NCI-H1417 treated with DMSO at 0.1 percent for 48 hours (cell line): ENCODE data around the gene YES1.

ENCODE experiments used
- DNase-seq: peaks from one replicate; lab custom pipeline; 2025; lab: John Stamatoyannopoulos, UW

Gene YES1

GRCh38 chr18:811892-812375 lies at the start of gene YES1:
Gene YES1 (minus strand): TSS chr18:812242. CDS start chr18:756827, 55,415 bp downstream.
- no peak for DNase-seq

- no peak for DNase-seq
Measured at GRCh38 chr18:857986-858385, 45.9 kb upstream of the YES1 start.

DNA sequence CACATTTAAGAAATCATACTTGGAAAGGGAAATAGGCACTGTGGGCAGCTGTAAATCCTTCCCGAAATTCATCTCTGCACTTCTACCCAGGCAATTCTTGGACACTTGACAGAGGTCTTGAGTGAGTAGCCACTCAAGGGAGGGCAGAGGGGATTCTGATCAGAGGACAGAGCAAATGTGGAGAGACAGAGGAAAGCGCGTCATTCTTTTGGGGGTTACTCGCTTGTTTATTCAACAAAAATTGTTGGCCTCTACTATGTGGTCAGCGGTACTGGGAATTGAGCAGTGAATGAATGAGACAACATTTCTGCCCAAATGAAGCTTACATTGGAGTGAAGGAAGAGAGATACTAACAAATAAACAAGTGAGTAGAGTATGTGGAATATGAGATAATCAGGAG lies 41.4 kb upstream of the YES1 start:
- DNase-seq: no peak

- DNase-seq: no peak
Measured at GRCh38 chr18:850960-851359, 38.9 kb upstream of the YES1 start.

- no peak for DNase-seq
Measured at GRCh38 chr18:849021-849420, 37.0 kb upstream of the YES1 start.

DNA sequence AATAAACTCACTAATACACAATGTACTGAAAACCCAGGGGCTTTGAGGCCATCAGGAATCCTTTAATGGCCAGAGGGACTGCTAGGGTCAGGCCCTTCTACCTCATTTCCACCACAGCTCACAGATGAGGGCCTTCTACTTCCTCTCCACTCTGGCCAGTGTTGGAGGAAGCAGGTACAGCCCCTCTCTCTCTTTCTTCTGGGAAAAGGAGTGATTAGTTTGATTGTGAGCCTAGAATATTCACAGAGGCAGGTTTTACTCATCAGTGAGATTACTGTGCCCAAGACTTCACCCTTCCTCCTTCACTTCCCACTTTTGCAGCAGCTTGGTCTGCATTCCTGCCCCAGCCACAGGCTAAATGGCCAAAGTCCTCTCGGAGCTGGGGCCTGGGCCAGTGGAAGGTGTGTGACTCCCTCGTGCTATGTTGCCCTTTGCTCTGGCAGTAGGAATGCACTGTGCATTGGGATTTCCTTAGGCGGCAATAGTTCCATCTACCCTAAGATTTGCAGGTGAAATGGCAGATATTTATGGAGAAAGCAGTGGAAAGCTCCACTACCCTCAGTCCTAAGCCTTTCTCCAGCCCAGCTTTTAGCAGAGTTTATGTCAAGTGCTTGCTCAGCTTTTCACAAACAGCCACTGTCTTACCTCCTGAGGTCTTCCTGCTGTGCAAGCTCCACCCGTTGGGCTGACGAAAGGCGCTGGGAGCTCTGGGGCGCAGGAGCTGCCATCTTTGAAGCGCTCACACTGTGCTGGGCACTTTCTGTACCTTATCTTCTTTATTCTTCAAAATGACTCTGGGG lies 36.2 kb upstream of the YES1 start:
- DNase-seq: no peak

GRCh38 chr18:845152-845819 lies 33.2 kb upstream of the YES1 start:
- no peak for DNase-seq

DNA sequence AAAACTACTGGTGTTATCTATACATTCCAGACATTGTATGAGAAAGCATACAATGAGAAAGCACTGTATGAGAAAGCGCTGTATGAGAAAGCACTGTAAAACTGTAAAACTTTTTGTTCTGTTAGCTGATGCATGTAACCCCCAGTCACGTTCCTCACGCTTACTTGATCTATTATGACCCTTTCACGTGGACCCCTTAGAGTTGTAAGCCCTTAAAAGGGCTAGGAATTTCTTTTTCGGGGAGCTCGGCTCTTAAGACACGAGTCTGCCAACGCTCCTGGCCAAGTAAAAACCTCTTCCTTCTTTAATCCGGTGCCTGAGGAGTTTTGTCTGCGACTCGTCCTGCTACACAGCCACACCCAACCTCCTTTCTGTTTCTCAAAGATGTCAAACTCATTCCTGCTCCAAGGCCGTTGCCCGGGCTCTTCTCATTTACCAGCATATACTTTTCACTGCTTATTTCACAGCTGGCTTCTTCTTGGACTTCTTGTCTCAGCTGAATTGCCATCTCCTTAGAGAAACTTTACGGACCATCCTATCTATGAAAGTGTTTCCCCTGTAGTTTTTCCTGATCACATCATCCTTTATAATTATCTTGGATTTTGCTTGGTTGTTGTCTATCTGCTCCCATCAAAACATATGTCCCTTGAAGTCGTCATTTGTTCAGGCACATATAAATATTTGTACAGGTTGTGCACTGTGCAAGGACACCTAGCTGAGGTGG lies 29.8 kb upstream of the YES1 start:
- no peak for DNase-seq

DNA sequence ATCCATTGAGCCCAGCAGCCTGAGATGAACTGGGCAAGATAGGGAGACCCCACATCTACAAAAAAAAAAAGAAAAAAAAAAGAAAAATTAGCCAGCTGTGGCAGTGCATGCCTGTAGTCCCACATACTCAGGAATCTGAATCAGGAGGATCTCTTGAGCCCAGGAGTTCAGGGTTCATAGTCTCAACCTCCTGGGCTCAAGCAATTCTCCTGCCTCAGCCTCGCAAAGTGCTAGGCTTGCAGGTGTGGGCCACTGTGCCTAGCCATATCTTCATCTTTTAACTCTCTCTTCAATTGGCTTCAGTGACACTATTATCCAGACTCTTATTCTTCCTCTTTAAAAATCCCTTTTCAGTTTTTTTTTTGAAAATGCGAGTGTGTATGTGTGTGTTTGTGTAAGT lies 28.5 kb upstream of the YES1 start:
- no peak for DNase-seq

DNA sequence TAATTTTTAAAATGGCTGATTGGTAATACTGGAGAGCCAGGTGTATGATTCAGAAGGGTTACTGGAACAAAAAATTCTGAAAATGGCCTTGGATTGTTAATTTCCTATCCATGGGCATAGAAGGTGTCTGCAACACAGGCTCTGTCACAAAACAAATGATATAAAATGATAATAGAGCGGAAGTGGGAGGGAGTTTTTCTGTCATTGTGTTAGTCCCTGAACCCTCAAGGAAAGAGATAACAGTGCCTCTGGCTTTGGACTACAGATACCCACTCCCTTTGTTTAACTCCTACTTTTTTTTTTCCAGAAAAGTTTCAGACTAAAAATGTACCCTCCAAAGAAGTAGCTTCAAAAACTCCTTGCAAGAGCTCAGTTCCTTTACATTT lies 28.0 kb upstream of the YES1 start:
- DNase-seq: no peak

- no peak for DNase-seq
Measured at GRCh38 chr18:839224-840022, 27.4 kb upstream of the YES1 start.

GRCh38 chr18:837922-838321 lies 25.9 kb upstream of the YES1 start:
- no peak for DNase-seq

- no peak for DNase-seq
Measured at GRCh38 chr18:834082-834720, 22.2 kb upstream of the YES1 start.

DNA sequence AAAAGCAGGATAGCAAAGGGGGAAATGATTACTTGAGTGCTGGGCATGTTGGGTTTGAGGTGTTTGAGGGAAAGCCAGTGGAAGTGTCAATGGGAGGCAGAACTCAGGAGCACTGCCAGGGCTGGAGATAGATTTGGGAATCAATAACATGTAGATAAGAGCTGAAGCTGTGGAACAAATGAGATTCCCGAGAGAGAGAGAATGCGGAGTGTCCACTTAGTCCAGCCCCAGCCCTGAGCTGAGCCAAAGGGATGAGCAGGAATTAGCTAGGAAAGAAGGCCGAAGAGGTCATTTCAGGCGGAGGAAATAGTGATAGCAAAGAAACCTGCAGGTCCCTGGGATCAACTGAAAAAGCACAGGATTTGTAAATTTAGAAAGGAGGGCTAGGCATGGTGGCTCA lies 21.2 kb upstream of the YES1 start:
- DNase-seq: no peak

DNA sequence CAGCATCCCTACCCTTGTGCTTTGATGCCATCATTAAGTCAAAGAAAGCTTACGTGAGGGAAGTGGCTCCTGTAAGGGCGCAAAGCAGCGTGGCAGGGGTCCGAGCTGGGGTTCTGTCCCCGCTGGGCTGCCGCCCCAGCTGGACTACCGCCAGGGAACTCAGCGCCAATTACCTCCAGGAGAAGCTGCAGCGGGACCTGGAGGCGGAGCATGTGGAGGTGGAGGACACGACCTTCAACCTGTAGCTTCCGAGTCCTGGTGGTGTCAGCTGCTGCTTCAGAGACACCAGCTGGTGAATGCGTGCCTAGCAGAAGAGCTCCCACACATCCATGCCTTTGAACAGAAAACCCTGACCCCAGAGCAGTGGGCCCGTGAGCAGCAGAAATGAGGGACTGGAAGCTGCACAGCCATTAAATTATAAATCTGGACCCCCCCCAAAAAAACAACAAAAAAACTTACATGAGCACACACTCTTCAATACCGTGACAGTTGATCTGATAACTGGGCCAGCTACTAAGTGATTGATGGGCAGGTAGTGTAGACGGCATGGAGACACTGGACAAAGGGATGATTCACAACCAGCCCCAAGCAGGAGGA lies 20.1 kb upstream of the YES1 start:
- DNase-seq: no peak

DNA sequence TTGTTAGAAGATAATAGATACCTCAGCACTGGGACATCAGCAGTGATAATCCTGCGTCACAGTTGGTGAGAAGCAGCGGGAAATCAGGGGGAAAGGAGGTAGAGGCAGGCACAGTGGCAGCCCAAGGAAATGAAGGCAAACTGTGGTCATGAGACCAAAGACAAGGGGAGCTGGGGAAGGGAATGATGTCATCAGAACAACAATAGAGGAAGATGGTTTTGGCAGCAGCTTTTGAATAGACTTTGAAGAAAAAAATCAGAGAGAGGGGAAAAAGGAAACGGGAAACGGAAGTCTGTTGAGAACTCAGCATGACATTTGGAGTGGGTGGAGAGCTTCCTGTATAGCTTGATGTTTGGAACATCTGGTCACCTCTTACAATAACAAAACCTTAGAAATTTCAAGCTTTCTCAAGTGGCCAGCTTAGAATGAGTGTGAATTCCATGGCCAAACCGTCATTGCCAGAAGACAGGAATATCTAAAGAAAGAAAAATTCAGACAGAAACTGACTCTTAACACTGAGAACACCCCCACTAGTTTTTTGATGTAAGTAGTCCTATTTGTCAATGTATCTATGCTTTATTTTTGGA lies 18.4 kb upstream of the YES1 start:
- no peak for DNase-seq

DNA sequence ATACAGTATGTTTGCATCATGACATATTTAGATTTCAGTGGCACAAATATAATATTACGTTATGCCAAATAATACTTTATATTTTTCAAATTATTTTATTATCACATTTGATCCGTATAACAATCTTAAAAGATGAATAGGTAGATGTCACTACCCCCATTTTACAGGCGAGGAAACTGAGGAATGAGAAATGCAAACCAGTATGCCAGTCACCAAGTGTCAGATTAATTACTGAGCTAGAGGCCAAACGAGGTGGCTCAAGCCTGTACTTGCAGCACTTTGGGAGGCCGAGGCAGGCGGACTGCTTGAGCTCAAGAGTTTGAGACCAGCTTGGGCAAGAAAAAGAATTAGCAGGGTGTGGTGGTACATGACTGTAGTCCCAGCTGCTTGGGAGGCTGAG lies 17.4 kb upstream of the YES1 start:
- no peak for DNase-seq

DNA sequence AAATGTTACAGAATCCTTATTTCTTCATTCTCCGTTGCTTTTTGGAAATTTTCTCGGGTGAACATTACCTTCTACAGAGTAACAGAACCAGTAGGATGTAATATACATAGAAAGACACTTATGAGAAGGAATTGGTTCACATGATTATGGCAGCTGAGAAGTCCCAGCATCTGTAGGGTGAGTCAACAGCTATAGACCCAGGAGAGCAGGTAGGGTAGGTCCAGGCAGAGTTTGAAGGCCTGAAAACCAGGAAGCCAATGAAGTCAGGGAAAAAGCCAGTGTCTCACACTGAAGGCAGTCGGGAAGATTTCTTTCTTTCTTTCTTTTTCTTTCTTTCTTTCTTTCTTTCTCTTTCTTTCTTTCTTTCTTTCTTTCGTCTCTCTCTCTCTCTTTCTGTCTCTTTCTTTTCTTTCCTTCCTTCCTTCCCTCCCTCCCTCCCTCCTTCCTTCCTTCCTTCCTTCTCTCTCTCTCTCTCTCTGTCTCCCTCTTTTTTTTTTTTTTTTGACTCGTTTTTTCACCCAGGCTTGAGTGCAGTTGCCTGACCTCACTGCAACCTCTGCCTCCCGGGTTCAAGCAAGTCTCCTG lies 15.1 kb upstream of the YES1 start:
- no peak for DNase-seq

DNA sequence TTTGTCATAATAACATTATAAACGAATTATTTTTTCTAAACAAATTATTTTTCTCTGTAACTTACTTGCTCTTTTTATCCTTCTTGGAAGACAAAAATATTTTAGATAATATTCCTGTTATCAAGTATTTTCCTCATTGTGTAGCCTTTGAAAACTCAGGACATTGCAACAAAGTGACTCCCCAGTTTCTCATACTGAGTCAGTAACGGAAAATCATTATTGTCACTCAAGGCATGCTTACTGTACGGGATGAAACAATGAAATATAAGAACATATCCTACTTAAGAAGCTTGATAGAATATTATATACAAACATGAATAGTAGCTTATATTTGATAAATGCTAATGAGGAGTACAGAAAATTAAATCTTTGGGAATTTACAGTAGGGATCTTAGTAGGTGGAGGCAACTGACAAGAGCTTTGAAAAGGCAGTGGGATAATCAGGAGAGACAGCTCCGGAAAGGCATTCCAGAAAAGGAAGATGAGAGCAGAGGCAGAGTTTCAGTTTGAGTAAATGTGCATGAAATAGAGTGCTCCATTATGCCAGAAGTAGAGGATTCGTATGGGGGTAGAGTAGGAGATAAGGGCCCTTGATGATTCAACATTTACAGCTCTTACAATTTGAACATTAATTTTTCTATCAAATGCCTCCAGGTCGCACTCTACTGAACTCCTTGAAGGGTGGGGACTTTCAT lies 14.0 kb upstream of the YES1 start:
- no peak for DNase-seq

DNA sequence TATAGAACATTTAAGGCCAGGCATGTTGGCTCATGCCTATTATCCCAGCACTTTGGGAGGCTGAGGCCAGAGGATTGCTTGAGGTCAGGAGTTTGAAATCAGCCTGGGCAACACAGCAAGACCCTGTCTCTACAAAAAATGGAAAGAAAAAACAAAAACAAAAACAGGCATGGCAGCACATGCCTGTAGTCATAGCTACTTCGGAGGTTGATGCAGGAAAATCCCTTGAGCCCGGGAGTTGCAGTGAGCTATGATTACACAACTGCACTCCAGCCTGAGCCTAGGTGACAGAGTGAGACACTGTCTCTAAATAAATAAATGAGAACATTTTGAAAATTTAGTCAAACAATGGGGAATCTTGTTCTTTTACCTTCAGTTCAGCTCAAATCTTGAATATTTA lies 12.1 kb upstream of the YES1 start:
- DNase-seq: no peak
